Thyroid gland (tissue), 4 donors: Measurements from ENCODE around the gene TOP2B.

ENCODE experiments used
- CTCF ChIP-seq, 6 experiments: fragments of 200-600 bp in 3 of 6; fragments of 450-650 bp in 3 of 6; sonication (generic) in 3 of 6; IDR thresholded peaks; one replicate each; pipeline ENCODE4 v1.5.1; 2016 to 2019; ENCODE audit warnings: antibody characterized with exemption in 6 of 6, mild to moderate bottlenecking in 2 of 6, inconsistent platforms in 1 of 6, moderate library complexity in 1 of 6
- POLR2A ChIP-seq, 2 donors: fragments of 450-650 bp; IDR thresholded peaks; one replicate each; pipeline ENCODE4 v1.6.1; 2017; ENCODE audit warnings: antibody characterized with exemption in 2 of 2, mild to moderate bottlenecking in 2 of 2, moderate library complexity in 1 of 2

GRCh38 chr3:25576831-25577454, 87.8 kb downstream of the TOP2B start:
- TF ChIP-seq POLR2A (IDR thresholded peaks at IDR 0.05) (no peak), CTCF (IDR thresholded peaks at IDR 0.05) (no peak)
